Sigmoid colon (tissue), 7 donors: ENCODE data around the gene IL6R. TPM values are rescaled to one million over a fixed set of nuclear protein-coding genes. Genes with fewer than 3 reads are reported as not detected.

Experiments used
- DNase-seq: peaks from one replicate; pipeline ENCODE4 v3.0.0-alpha.2; 2019
- H3K27ac ChIP-seq, 4 donors: fragments of 200-600 bp; sonication (generic); one replicate each; pipeline ENCODE4 v1.5.1; 2016 to 2019; ENCODE audit warnings: mild to moderate bottlenecking in 1 of 4
- H3K27me3 ChIP-seq, 3 donors: fragments of 200-600 bp; sonication (generic); one replicate each; pipeline ENCODE4 v1.5.1; 2019; ENCODE audit warnings: mild to moderate bottlenecking in 1 of 3
- H3K36me3 ChIP-seq, 4 donors: fragments of 200-600 bp; sonication (generic); one replicate each; pipeline ENCODE4 v1.5.1; 2016 to 2019
- H3K4me1 ChIP-seq, 4 donors: fragments of 200-600 bp; sonication (generic); one replicate each; pipeline ENCODE4 v1.5.1; 2017 to 2019
- H3K4me3 ChIP-seq, 4 donors: fragments of 200-600 bp; sonication (generic); one replicate each; pipeline ENCODE4 v1.5.1; 2017 to 2019; ENCODE audit warnings: mild to moderate bottlenecking in 2 of 4, moderate library complexity in 1 of 4
- H3K9me3 ChIP-seq, 4 donors: fragments of 200-600 bp in 3 of 4; sonication (generic) in 3 of 4; one replicate each; pipeline versions ENCODE4 v1.5.1 to v1.6.1; 2013 to 2019
- EP300 ChIP-seq, 4 donors: sonication (generic); formaldehyde crosslinking; IDR thresholded peaks; one replicate each; pipeline ENCODE4 v1.6.1; 2017; ENCODE audit warnings: antibody characterized with exemption in 4 of 4
- POLR2A ChIP-seq, 2 donors: fragments of 450-650 bp; IDR thresholded peaks; one replicate each; pipeline ENCODE4 v1.6.1; 2016; ENCODE audit warnings: antibody characterized with exemption in 2 of 2, mild to moderate bottlenecking in 2 of 2, moderate library complexity in 2 of 2
- POLR2AphosphoS5 ChIP-seq, 4 donors: sonication (generic); formaldehyde crosslinking; IDR thresholded peaks; one replicate each; pipeline ENCODE4 v1.6.1; 2017; ENCODE audit warnings: antibody characterized with exemption in 4 of 4
- WGBS, 2 donors: extraction: QIAGEN DNeasy Blood & Tissue Kit; methylation state at CpG; one replicate each; pipeline ENCODE4 v1.1.7; 2013; 5-methylcytosine and 5-hydroxymethylcytosine counted together
- intact Hi-C: fragments of 100-400 bp; cut with DNase I; formaldehyde crosslinking; loops from one replicate; pipeline ENCODE4 v1.15.1; 2023
- polyA plus RNA-seq, 3 donors: library from polyadenylated mRNA; stranded (reverse); fragments of 200-250 nt; gene quantifications; one replicate each; pipeline ENCODE4 v1.2.3, GENCODE V29; 2013
- total RNA-seq, 4 donors: library from RNA; depleted of rRNA; stranded (reverse); fragments of >200 nt; gene quantifications; one replicate each; pipeline ENCODE4 v1.1.0, GENCODE V29; 2016
- TF ChIP-seq, protein P1 (sequence below), 4 experiments: fragments of 450-650 bp in 3 of 4; fragments of 200-600 bp in 1 of 4; IDR thresholded peaks; one replicate each; pipeline ENCODE4 v1.5.1; 2016 to 2019; ENCODE audit warnings: antibody characterized with exemption in 4 of 4, mild to moderate bottlenecking in 3 of 4, moderate library complexity in 2 of 4
- donor health status: healthy with polysubstance abuse.
- donor health status: Bipolar disorder and iron deficiency.
- donor health status: healthy.

The IL6R gene
- total and polyA plus RNA-seq, 7 donors: 3.0 to 40.2 (median 22.9) TPM

DNA sequence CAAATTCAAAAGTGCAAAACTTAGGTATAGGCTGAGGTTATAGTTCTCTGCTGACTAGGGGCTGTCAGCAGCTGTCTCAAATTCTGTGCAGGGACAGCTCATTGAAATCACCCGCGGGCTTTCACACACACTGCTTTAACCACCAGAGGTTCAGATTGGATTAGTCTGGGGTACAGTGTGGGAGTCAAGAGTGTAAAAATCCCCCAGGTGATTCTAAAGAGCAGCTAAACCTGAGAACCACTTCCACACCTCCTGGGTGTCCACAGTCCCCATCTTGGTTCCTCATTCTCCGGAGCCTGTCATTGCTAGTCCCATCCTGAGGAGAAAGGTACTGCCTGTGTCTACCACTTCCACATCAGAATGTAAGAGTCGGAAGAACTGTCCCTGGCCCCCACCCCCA, 87.0 kb downstream of the IL6R start:
- no peaks in the 10 kb centered on the region for H3K9me3 ChIP-seq
- no peak for DNase-seq
- WGBS, 2 donors: 70 to 87% methylated on average over 4 of the region's 4 CpGs
- intact Hi-C loops: no loop called here
- peak overlapping the region in 3 of 4 donors; percentile 31 to 55 (median 43) for H3K27ac ChIP-seq
- no peak for TF ChIP-seq EP300 (IDR thresholded peaks at IDR 0.05)
- H3K4me1 ChIP-seq: no peaks in the 10 kb centered on the region
- H3K4me3 ChIP-seq: no peak overlapping the region
- no peaks in the 10 kb centered on the region for H3K36me3 ChIP-seq
- H3K27me3 ChIP-seq: peaks cover 0 to 52% (median 6%) of the 10 kb centered on the region in 3 donors

DNA sequence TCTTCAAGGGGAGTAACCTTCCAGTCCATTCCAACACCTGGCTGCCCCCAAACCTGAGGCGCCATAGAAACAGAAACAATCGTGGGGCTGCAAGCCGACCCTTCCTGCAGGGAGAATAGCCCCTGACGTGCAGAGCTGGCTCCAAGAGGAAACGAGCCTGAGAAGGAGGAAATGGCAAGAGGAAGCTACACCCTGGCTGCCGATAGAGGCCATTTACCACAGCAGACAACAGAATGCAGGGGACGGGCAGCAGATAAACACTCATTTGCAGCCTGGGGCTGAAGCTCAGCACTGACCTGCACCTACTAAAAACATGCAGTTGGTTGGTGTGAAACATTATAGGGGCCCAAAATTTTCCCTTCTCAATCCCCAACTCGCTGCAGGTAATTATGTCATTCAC, 88.1 kb downstream of the IL6R start:
- peak overlapping the region in 3 of 4 donors; percentile 31 to 55 (median 43) for H3K27ac ChIP-seq
- H3K4me3 ChIP-seq: no peak overlapping the region
- H3K36me3 ChIP-seq: no peaks in the 10 kb centered on the region
- peaks cover 0 to 62% (median 6%) of the 10 kb centered on the region in 3 donors for H3K27me3 ChIP-seq
- no peaks in the 10 kb centered on the region for H3K4me1 ChIP-seq
- intact Hi-C loops: no loop called here
- DNase-seq: peak; percentile 75
- no peaks in the 10 kb centered on the region for H3K9me3 ChIP-seq
- 20 to 29% methylated on average over 8 of the region's 8 CpGs for WGBS, 2 donors
- TF ChIP-seq, protein P1, sequence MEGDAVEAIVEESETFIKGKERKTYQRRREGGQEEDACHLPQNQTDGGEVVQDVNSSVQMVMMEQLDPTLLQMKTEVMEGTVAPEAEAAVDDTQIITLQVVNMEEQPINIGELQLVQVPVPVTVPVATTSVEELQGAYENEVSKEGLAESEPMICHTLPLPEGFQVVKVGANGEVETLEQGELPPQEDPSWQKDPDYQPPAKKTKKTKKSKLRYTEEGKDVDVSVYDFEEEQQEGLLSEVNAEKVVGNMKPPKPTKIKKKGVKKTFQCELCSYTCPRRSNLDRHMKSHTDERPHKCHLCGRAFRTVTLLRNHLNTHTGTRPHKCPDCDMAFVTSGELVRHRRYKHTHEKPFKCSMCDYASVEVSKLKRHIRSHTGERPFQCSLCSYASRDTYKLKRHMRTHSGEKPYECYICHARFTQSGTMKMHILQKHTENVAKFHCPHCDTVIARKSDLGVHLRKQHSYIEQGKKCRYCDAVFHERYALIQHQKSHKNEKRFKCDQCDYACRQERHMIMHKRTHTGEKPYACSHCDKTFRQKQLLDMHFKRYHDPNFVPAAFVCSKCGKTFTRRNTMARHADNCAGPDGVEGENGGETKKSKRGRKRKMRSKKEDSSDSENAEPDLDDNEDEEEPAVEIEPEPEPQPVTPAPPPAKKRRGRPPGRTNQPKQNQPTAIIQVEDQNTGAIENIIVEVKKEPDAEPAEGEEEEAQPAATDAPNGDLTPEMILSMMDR (IDR thresholded peaks at IDR 0.05): no peak
- TF ChIP-seq POLR2AphosphoS5 (IDR thresholded peaks at IDR 0.05): peak in 2 of 4 donors; percentile 32 to 37

DNA sequence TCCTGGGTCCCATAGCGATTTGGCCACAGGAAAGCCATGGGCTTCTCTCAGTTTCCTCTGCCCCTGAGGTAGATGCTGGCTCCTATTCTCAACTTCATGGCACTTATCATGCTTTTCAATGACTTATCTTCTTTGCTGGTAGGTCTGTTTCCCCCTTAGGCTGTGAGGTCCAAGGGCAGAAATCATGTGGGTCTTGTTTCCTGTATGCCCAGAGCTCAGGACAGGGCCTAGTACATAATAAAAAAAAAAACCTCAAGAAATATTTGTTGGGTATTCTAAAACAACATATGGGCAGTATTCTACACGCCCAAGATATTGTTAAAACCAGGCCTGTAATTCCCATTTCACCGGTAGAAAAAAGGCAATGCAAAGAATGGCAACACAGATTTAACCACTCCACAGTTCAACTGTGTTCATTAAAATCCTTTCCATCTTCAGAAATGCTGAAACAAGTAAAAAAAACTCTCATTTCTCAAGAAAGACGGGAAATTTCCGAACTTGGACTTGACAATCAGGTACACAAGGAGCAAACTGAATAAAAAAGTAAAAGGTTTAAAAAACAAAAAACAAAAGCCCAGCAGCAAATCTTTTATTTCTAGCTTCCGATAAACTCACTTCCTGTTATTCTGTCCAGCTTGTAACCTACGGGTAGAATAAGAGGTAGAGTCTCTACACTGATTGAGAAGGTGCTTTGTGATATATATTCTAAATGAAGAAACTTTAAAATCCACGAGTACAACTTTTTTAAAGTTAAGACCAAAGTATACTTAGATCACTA, 90.5 kb downstream of the IL6R start:
- no peak for DNase-seq
- H3K4me3 ChIP-seq: no peak overlapping the region
- 75 to 86% methylated on average over 8 of the region's 8 CpGs for WGBS, 2 donors
- no peaks in the 10 kb centered on the region for H3K36me3 ChIP-seq
- H3K27me3 ChIP-seq: peaks cover 13 to 67% (median 14%) of the 10 kb centered on the region in 3 donors
- H3K4me1 ChIP-seq: no peaks in the 10 kb centered on the region
- TF ChIP-seq, protein P1 (IDR thresholded peaks at IDR 0.05): no peak
- no peak for TF ChIP-seq POLR2AphosphoS5 (IDR thresholded peaks at IDR 0.05)
- no peak for TF ChIP-seq POLR2A (IDR thresholded peaks at IDR 0.05)
- TF ChIP-seq EP300 (IDR thresholded peaks at IDR 0.05): no peak
- no peaks in the 10 kb centered on the region for H3K9me3 ChIP-seq
- H3K27ac ChIP-seq: peak overlapping the region in 2 of 4 donors; percentile 10 to 28
- intact Hi-C loops: no loop called here

DNA sequence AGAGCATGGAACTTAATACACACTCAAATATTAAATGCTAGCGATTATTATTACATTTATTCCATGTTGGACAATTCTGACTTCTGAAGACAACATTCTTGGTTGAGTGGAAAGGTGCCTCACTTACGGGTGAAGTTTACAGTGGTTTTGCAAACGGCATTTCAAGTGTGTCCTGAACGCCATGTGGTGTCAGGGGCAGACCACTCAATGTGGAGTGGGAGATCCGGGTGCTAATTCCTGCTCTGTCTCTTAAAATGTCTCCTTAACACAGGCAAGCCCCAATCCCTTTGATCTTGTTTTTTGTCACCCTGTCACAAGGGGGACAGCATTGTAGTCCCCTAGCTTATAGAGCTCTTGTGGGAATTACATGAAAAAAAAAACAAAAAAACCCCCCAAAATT, 91.2 kb downstream of the IL6R start:
- 70 to 84% methylated on average over 5 of the region's 5 CpGs for WGBS, 2 donors
- H3K36me3 ChIP-seq: no peaks in the 10 kb centered on the region
- no peak for TF ChIP-seq POLR2AphosphoS5 (IDR thresholded peaks at IDR 0.05)
- TF ChIP-seq POLR2A (IDR thresholded peaks at IDR 0.05): no peak
- TF ChIP-seq, protein P1 (IDR thresholded peaks at IDR 0.05): no peak
- TF ChIP-seq EP300 (IDR thresholded peaks at IDR 0.05): no peak
- DNase-seq: no peak
- no peaks in the 10 kb centered on the region for H3K9me3 ChIP-seq
- no peak overlapping the region for H3K4me3 ChIP-seq
- H3K4me1 ChIP-seq: peaks cover 0 to 4% (median 3%) of the 10 kb centered on the region in 4 donors
- peaks cover 16 to 73% (median 21%) of the 10 kb centered on the region in 3 donors for H3K27me3 ChIP-seq
- intact Hi-C loops: no loop called here
- H3K27ac ChIP-seq: peak overlapping the region in 2 of 4 donors; percentile 10 to 28

DNA sequence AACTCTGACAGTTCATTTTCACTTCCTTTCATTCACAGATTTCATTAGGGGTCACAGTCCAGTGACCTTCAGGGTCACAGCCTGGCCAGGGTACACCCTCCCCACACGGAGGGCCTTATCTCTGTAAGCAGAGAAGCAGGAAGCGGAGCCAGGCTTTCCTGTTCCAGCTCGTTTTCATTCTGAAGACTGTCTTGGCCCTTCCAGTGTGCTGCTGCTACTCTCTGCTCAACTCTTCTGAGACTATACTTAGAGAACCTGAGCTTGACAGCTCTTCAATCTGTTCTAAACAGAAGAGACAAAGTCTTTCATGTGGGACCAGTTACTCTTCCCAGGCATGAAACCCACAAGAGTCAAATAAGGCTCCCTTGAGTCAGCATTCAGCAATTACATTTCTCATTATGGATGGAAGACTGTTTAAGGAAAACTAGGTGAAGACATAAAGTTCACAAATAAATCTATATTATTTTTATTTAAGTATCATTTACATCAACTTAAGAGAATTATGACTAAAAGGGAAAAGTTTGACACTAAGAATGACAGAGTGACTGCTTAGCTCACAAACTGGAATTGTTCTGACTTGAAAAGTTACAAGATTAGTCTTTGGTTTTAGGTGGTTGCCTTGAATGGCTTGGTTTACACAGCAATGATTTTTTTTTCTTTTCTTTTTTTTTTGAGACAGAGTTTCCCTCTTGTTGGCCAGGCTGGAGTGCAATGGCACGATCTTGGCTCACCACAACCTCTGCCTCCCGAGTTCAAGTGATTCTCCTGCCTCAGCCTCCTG, 92.1 kb downstream of the IL6R start:
- intact Hi-C loops: no loop called here
- H3K36me3 ChIP-seq: no peaks in the 10 kb centered on the region
- peak in 2 of 4 donors; percentile 13 to 39 for TF ChIP-seq POLR2AphosphoS5 (IDR thresholded peaks at IDR 0.05)
- no peak for TF ChIP-seq POLR2A (IDR thresholded peaks at IDR 0.05)
- DNase-seq: no peak
- H3K4me3 ChIP-seq: no peak overlapping the region
- peaks cover 0 to 12% (median 10%) of the 10 kb centered on the region in 4 donors for H3K4me1 ChIP-seq
- WGBS, 2 donors: 42 to 51% methylated on average over 5 of the region's 5 CpGs
- H3K27ac ChIP-seq: peak overlapping the region in 2 of 4 donors; percentile 7 to 10
- no peaks in the 10 kb centered on the region for H3K9me3 ChIP-seq
- H3K27me3 ChIP-seq: peaks cover 23 to 82% (median 29%) of the 10 kb centered on the region in 3 donors
